ENCODE data around the gene CNTNAP5.

Gene CNTNAP5

GRCh38 chr2:124626993-124627392 lies 601.9 kb downstream of the CNTNAP5 start:
- H2BK5ac ChIP-seq (ENCODE audit: low read depth, low read length, poor library complexity, severe bottlenecking) = no peak overlapping the region
- H3K4me2 ChIP-seq (ENCODE audit: low read length, poor library complexity, severe bottlenecking) = no peak overlapping the region
- no peak for DNase-seq
- H3K36me3 ChIP-seq (ENCODE audit: control insufficient read depth in 1 of 2, insufficient read depth in 2 of 2, low read depth in 1 of 2, low read length in 2 of 2) = no peaks in the 10 kb centered on the region
- no peak overlapping the region for H2BK12ac ChIP-seq (ENCODE audit: low read length in 2 of 2)
- H4K91ac ChIP-seq (ENCODE audit: low read length) = no peak overlapping the region
- no peak overlapping the region for H3K4ac ChIP-seq (ENCODE audit: low read depth in 1 of 2, low read length in 2 of 2)
- no peak overlapping the region for H2AK5ac ChIP-seq (ENCODE audit: low read length, severe bottlenecking)
- no peak overlapping the region for H2BK120ac ChIP-seq (ENCODE audit: low read depth, low read length)
- H2BK15ac ChIP-seq (ENCODE audit: low read depth, poor library complexity, severe bottlenecking) = no peak overlapping the region
- no peak overlapping the region for H2AFZ ChIP-seq (ENCODE audit: low read depth, low read length)
- no peak overlapping the region for H4K8ac ChIP-seq (ENCODE audit: low read length)
- H3K4me3 ChIP-seq (ENCODE audit: insufficient read depth in 1 of 2, low read depth in 1 of 2, low read length in 2 of 2) = no peak overlapping the region
- H3K79me1 ChIP-seq (replicated peaks; ENCODE audit: low read length, poor library complexity, severe bottlenecking) = no peaks in the 10 kb centered on the region
- H3K9me3 ChIP-seq (ENCODE audit: control insufficient read depth, low read length) = no peaks in the 10 kb centered on the region
- 80% methylated on average over 5 of the region's 5 CpGs for WGBS
- H3K9ac ChIP-seq (ENCODE audit: low read length) = no peak overlapping the region
- no peaks in the 10 kb centered on the region for H3K4me1 ChIP-seq (ENCODE audit: control insufficient read depth, insufficient read depth, low read depth, low read length)
- no peak overlapping the region for H3K27ac ChIP-seq (ENCODE audit: low read length, poor library complexity, severe bottlenecking)
- H3K18ac ChIP-seq (ENCODE audit: low read depth in 1 of 2, low read length in 2 of 2) = no peak overlapping the region
- no peak overlapping the region for H3K14ac ChIP-seq (ENCODE audit: low read length in 2 of 2)
- no peak overlapping the region for H3K23ac ChIP-seq (ENCODE audit: low read length in 2 of 2)
- no peaks in the 10 kb centered on the region for H3K27me3 ChIP-seq (ENCODE audit: control insufficient read depth in 1 of 2, insufficient read depth in 1 of 2, low read length in 2 of 2)

DNA sequence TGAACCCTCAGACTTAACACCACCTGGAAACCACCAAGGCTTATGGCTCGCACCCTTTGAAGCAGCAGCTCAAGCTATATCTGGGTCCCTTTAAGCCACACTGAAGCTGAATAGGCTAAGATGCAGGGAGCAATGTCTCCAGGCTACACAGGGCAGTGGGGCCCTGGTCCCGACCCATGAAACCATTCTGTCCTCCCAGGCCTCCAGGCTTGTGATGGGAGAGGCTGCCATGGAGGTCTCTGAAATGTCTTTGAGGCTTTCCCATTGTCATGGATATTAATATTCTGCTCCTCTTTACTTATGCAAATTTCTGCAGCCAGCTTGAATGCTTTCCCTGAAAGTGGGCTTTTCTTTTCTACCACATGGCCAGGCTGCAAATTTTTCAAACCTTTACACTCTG lies 608.7 kb downstream of the CNTNAP5 start:
- Histone ChIP-seq H2BK120ac (ENCODE audit: low read depth, low read length) (no peak overlapping the region), H3K4me3 (ENCODE audit: insufficient read depth in 1 of 2, low read depth in 1 of 2, low read length in 2 of 2) (no peak overlapping the region), H4K91ac (ENCODE audit: low read length) (no peak overlapping the region), H3K9ac (ENCODE audit: low read length) (no peak overlapping the region), H3K4me2 (ENCODE audit: low read length, poor library complexity, severe bottlenecking) (no peak overlapping the region), H2AFZ (ENCODE audit: low read depth, low read length) (no peak overlapping the region), H2AK5ac (ENCODE audit: low read length, severe bottlenecking) (no peak overlapping the region), H3K4ac (ENCODE audit: low read depth in 1 of 2, low read length in 2 of 2) (no peak overlapping the region), H3K9me3 (ENCODE audit: control insufficient read depth, low read length) (peaks cover 8% of the 10 kb centered on the region), H3K36me3 (ENCODE audit: control insufficient read depth in 1 of 2, insufficient read depth in 2 of 2, low read depth in 1 of 2, low read length in 2 of 2) (no peaks in the 10 kb centered on the region), H2BK5ac (ENCODE audit: low read depth, low read length, poor library complexity, severe bottlenecking) (no peak overlapping the region), H3K14ac (ENCODE audit: low read length in 2 of 2) (no peak overlapping the region), H2BK12ac (ENCODE audit: low read length in 2 of 2) (no peak overlapping the region), H3K23ac (ENCODE audit: low read length in 2 of 2) (no peak overlapping the region), H3K79me1 (replicated peaks; ENCODE audit: low read length, poor library complexity, severe bottlenecking) (no peaks in the 10 kb centered on the region), H2BK15ac (ENCODE audit: low read depth, poor library complexity, severe bottlenecking) (no peak overlapping the region), H3K27ac (ENCODE audit: low read length, poor library complexity, severe bottlenecking) (no peak overlapping the region), H3K4me1 (ENCODE audit: control insufficient read depth, insufficient read depth, low read depth, low read length) (no peaks in the 10 kb centered on the region), H4K8ac (ENCODE audit: low read length) (no peak overlapping the region), H3K27me3 (ENCODE audit: control insufficient read depth in 1 of 2, insufficient read depth in 1 of 2, low read length in 2 of 2) (no peaks in the 10 kb centered on the region), H3K18ac (ENCODE audit: low read depth in 1 of 2, low read length in 2 of 2) (no peak overlapping the region)
- DNase-seq = no peak
- WGBS = 66% methylated on average over 2 of the region's 2 CpGs

DNA sequence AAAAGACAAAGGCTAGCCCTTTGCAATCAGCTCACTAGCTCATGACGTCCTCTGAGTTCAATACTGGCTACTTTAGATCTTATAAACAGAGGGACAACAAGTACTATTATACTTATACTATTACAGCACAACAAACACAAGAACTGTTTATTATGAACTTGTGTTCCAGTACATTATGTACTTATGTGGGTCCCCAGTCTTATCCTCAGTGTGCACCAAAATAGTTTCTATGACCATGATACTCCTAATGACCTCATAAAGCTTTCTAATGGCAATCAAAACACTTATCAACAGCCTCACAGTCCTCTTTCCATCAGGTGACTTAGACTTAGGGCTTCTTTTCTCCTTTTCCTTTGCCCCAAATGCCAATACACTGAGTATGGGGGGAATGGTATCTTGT lies 614.4 kb downstream of the CNTNAP5 start:
- Histone ChIP-seq H3K27ac (ENCODE audit: low read length, poor library complexity, severe bottlenecking) (no peak overlapping the region), H3K4me1 (ENCODE audit: control insufficient read depth, insufficient read depth, low read depth, low read length) (no peaks in the 10 kb centered on the region)

DNA sequence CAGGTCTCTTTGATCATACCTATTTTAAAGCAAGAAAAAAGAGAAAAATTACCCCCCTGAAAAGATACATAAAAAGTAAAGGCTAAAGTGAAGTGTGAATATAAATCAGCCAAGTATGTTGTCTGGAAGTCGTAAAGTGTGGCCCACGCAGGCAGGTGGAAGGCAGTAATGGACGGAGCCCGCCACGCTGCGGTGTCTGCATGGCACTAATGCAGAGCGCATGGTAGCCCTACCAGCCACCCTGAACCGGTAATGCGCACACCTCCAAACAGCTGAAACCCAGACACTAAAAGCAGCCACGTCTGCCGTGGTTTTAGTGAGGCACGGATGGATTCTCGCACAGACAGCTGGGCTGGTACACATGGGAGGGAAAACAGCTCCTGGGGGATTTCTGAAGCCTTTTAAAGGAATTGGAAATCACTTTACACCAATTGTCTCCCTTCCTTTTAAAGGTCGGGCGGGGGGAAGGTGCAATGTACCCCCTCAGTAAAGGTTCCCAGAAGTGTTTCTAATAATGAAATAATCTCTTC lies 615.2 kb downstream of the CNTNAP5 start:
- Histone ChIP-seq H2BK120ac (ENCODE audit: low read depth, low read length) (no peak overlapping the region), H3K9ac (ENCODE audit: low read length) (no peak overlapping the region), H2BK12ac (ENCODE audit: low read length in 2 of 2) (no peak overlapping the region), H2AFZ (ENCODE audit: low read depth, low read length) (no peak overlapping the region), H2BK5ac (ENCODE audit: low read depth, low read length, poor library complexity, severe bottlenecking) (no peak overlapping the region), H3K23ac (ENCODE audit: low read length in 2 of 2) (no peak overlapping the region), H4K8ac (ENCODE audit: low read length) (no peak overlapping the region), H3K27ac (ENCODE audit: low read length, poor library complexity, severe bottlenecking) (no peak overlapping the region), H3K27me3 (ENCODE audit: control insufficient read depth in 1 of 2, insufficient read depth in 1 of 2, low read length in 2 of 2) (no peaks in the 10 kb centered on the region), H3K14ac (ENCODE audit: low read length in 2 of 2) (no peak overlapping the region), H3K18ac (ENCODE audit: low read depth in 1 of 2, low read length in 2 of 2) (no peak overlapping the region), H3K4me2 (ENCODE audit: low read length, poor library complexity, severe bottlenecking) (no peak overlapping the region), H4K91ac (ENCODE audit: low read length) (no peak overlapping the region), H3K4ac (ENCODE audit: low read depth in 1 of 2, low read length in 2 of 2) (no peak overlapping the region), H2AK5ac (ENCODE audit: low read length, severe bottlenecking) (no peak overlapping the region), H2BK15ac (ENCODE audit: low read depth, poor library complexity, severe bottlenecking) (no peak overlapping the region), H3K36me3 (ENCODE audit: control insufficient read depth in 1 of 2, insufficient read depth in 2 of 2, low read depth in 1 of 2, low read length in 2 of 2) (no peaks in the 10 kb centered on the region), H3K4me1 (ENCODE audit: control insufficient read depth, insufficient read depth, low read depth, low read length) (no peaks in the 10 kb centered on the region), H3K9me3 (ENCODE audit: control insufficient read depth, low read length) (peaks cover 5% of the 10 kb centered on the region), H3K4me3 (ENCODE audit: insufficient read depth in 1 of 2, low read depth in 1 of 2, low read length in 2 of 2) (no peak overlapping the region), H3K79me1 (replicated peaks; ENCODE audit: low read length, poor library complexity, severe bottlenecking) (no peaks in the 10 kb centered on the region)
- 88% methylated on average over 15 of the region's 15 CpGs for WGBS
- DNase-seq = no peak

More for the DNA sequence above, 614.4 kb downstream of the CNTNAP5 start:
- Histone ChIP-seq H2BK120ac (ENCODE audit: low read depth, low read length) (no peak overlapping the region), H3K4me2 (ENCODE audit: low read length, poor library complexity, severe bottlenecking) (no peak overlapping the region), H4K8ac (ENCODE audit: low read length) (no peak overlapping the region), H3K14ac (ENCODE audit: low read length in 2 of 2) (no peak overlapping the region), H3K27me3 (ENCODE audit: control insufficient read depth in 1 of 2, insufficient read depth in 1 of 2, low read length in 2 of 2) (no peaks in the 10 kb centered on the region), H4K91ac (ENCODE audit: low read length) (no peak overlapping the region), H3K18ac (ENCODE audit: low read depth in 1 of 2, low read length in 2 of 2) (no peak overlapping the region), H3K23ac (ENCODE audit: low read length in 2 of 2) (no peak overlapping the region), H3K79me1 (replicated peaks; ENCODE audit: low read length, poor library complexity, severe bottlenecking) (no peaks in the 10 kb centered on the region), H3K4me3 (ENCODE audit: insufficient read depth in 1 of 2, low read depth in 1 of 2, low read length in 2 of 2) (no peak overlapping the region), H3K4ac (ENCODE audit: low read depth in 1 of 2, low read length in 2 of 2) (no peak overlapping the region), H3K9me3 (ENCODE audit: control insufficient read depth, low read length) (peaks cover 8% of the 10 kb centered on the region), H2BK12ac (ENCODE audit: low read length in 2 of 2) (no peak overlapping the region), H2BK5ac (ENCODE audit: low read depth, low read length, poor library complexity, severe bottlenecking) (no peak overlapping the region), H2BK15ac (ENCODE audit: low read depth, poor library complexity, severe bottlenecking) (no peak overlapping the region), H2AFZ (ENCODE audit: low read depth, low read length) (no peak overlapping the region), H3K9ac (ENCODE audit: low read length) (no peak overlapping the region), H2AK5ac (ENCODE audit: low read length, severe bottlenecking) (no peak overlapping the region), H3K36me3 (ENCODE audit: control insufficient read depth in 1 of 2, insufficient read depth in 2 of 2, low read depth in 1 of 2, low read length in 2 of 2) (no peaks in the 10 kb centered on the region)
- DNase-seq = no peak
- WGBS = no CpG with 5 or more reads among the region's 1 CpG
